Measurements from ENCODE around the gene SNRPB2.

GRCh38 chr20:16781496-16781895 is 51.7 kb downstream of the SNRPB2 start:
- no peak for TF ChIP-seq JUND (IDR thresholded peaks at IDR 0.05)
- no peak for TF ChIP-seq CTCF (IDR thresholded peaks at IDR 0.05 in 2 of 3, conservative IDR thresholded peaks at IDR 0.05 in 1 of 3; ENCODE audit: borderline replicate concordance in 1 of 3, insufficient read depth in 1 of 3, low read depth in 2 of 3, low read length in 2 of 3)
- no peak for TF ChIP-seq EZH2phosphoT487 (IDR thresholded peaks at IDR 0.05; ENCODE audit: borderline replicate concordance)
- no peak for TF ChIP-seq POLR2A (IDR thresholded peaks at IDR 0.05; ENCODE audit: borderline replicate concordance, extremely low read depth, insufficient read depth, insufficient read length)
- TF ChIP-seq FOSL1 (IDR thresholded peaks at IDR 0.05; ENCODE audit: low read depth), result no peak
- no peak for TF ChIP-seq ATF3 (IDR thresholded peaks at IDR 0.05)
- no peak for TF ChIP-seq RAD21 (IDR thresholded peaks at IDR 0.05; ENCODE audit: low read depth)
- TF ChIP-seq EZH2 (IDR thresholded peaks at IDR 0.05), result no peak
- TF ChIP-seq TCF7L2 (IDR thresholded peaks at IDR 0.05; ENCODE audit: borderline replicate concordance, extremely low read depth, insufficient read depth, insufficient read length), result no peak
- no peak for TF ChIP-seq SP1 (IDR thresholded peaks at IDR 0.05; ENCODE audit: low read depth)
- no peak for TF ChIP-seq POLR2AphosphoS5 (IDR thresholded peaks at IDR 0.05; ENCODE audit: low read depth, low read length)
- no peak for TF ChIP-seq CEBPB (IDR thresholded peaks at IDR 0.05; ENCODE audit: low read depth)
- no peak for TF ChIP-seq YY1 (IDR thresholded peaks at IDR 0.05; ENCODE audit: extremely low read depth, insufficient replicate concordance, low read depth, low read length)
